HepG2 (cell line): ENCODE measurements around the gene TLN1. TPM values are rescaled to one million over a fixed set of nuclear protein-coding genes. Genes with fewer than 3 reads are reported as not detected.
A peak's percentile ranks its signal among the peaks of the same experiment; 100 is the strongest.

Experiments
- ATM ChIP-seq: fragments of 450-650 bp; IDR thresholded peaks from 2 replicates; pipeline ENCODE4 v1.7.1; 2017; ENCODE audit warnings: mild to moderate bottlenecking, borderline replicate concordance
- BCLAF1 ChIP-seq: fragments of 450-650 bp; IDR thresholded peaks from 2 replicates; pipeline ENCODE4 v1.6.1; 2017; ENCODE audit warnings: mild to moderate bottlenecking
- HNRNPUL1 ChIP-seq: fragments of 200-400 bp; formaldehyde crosslinking; IDR thresholded peaks from 2 replicates; pipeline ENCODE4 v1.6.1; 2017; ENCODE audit warnings: low read depth, mild to moderate bottlenecking, low read length, moderate library complexity
- MBD4 ChIP-seq: IDR thresholded peaks from 2 replicates; pipeline ENCODE4 v1.6.1; 2012; ENCODE audit warnings: low read length, inconsistent platforms, borderline replicate concordance
- PAXIP1 ChIP-seq: sonication (generic); formaldehyde crosslinking; conservative IDR thresholded peaks from 2 replicates; pipeline ENCODE4 v1.4.0; 2020; ENCODE audit warnings: mild to moderate bottlenecking, missing genetic modification reagents, moderate library complexity
- POGK ChIP-seq: sonication (generic); formaldehyde crosslinking; conservative IDR thresholded peaks from 2 replicates; pipeline ENCODE4 v1.8.0; 2022; ENCODE audit warnings: mild to moderate bottlenecking, moderate library complexity, missing genetic modification reagents
- SKI ChIP-seq: fragments of 450-650 bp; IDR thresholded peaks from one replicate; pipeline ENCODE4 v1.6.1; 2018; ENCODE audit warnings: mild to moderate bottlenecking; ENCODE audit not compliant: partially characterized antibody
- SMARCC2 ChIP-seq: fragments of 450-650 bp; IDR thresholded peaks from 2 replicates; pipeline ENCODE4 v1.6.1; 2017; ENCODE audit warnings: antibody characterized with exemption, mild to moderate bottlenecking
- SNAPC2 ChIP-seq: sonication (generic); formaldehyde crosslinking; IDR thresholded peaks from 2 replicates; pipeline ENCODE4 v1.8.1; 2022; ENCODE audit warnings: mild to moderate bottlenecking, missing genetic modification reagents
- TBP ChIP-seq: sonication (generic); formaldehyde crosslinking; IDR thresholded peaks from 2 replicates; pipeline ENCODE4 v1.5.0; 2020; ENCODE audit warnings: missing genetic modification reagents
- WIZ ChIP-seq: sonication (generic); formaldehyde crosslinking; IDR thresholded peaks from 2 replicates; pipeline ENCODE4 v1.5.1; 2020; ENCODE audit warnings: mild to moderate bottlenecking, missing genetic modification reagents
- ZBTB21 ChIP-seq: sonication (generic); formaldehyde crosslinking; IDR thresholded peaks from 2 replicates; pipeline ENCODE4 v1.4.0; 2020; ENCODE audit warnings: missing genetic modification reagents
- ZFP36L1 ChIP-seq: sonication (generic); formaldehyde crosslinking; IDR thresholded peaks from 2 replicates; pipeline ENCODE4 v1.8.0; 2022; ENCODE audit warnings: mild to moderate bottlenecking, missing genetic modification reagents, moderate library complexity
- ZNF24 ChIP-seq: fragments of 450-650 bp; IDR thresholded peaks from 2 replicates; pipeline ENCODE4 v1.6.1; 2017; ENCODE audit warnings: antibody characterized with exemption, mild to moderate bottlenecking
- ZNF292 ChIP-seq: sonication (generic); formaldehyde crosslinking; IDR thresholded peaks from 2 replicates; pipeline ENCODE4 v1.8.1; 2022; ENCODE audit warnings: mild to moderate bottlenecking, low read depth, missing genetic modification reagents, borderline replicate concordance
- polyA plus RNA-seq, 8 experiments: library from polyadenylated mRNA; depleted of rRNA in 3 of 8; stranded (reverse) in 7 of 8; unstranded in 1 of 8; fragments of >200 nt; fragmentation: Illumina TruSeq in 4 of 8; extraction: Trizol in 4 of 8; gene quantifications; 2 replicates each; pipeline versions ENCODE4 v1.2.1 to v1.2.3, GENCODE V29; 2011 to 2016; ENCODE audit warnings: low read depth in 4 of 8, missing spikeins in 1 of 8, mixed read lengths in 1 of 8; ENCODE audit not compliant: insufficient read depth in 1 of 8
- total RNA-seq, 5 experiments: library from RNA; depleted of rRNA; stranded (reverse); fragments of >200 nt; fragmentation: Illumina TruSeq; extraction: Trizol; gene quantifications; 2 replicates each; pipeline ENCODE4 v1.2.3, GENCODE V29; 2016; ENCODE audit warnings: low read depth in 1 of 5
- TF ChIP-seq, protein P1 (sequence below): sonication (generic); formaldehyde crosslinking; IDR thresholded peaks from 2 replicates; pipeline ENCODE4 v1.9.0; 2022; ENCODE audit warnings: low read depth, missing genetic modification reagents
- TF ChIP-seq, protein P2 (sequence below): sonication (generic); formaldehyde crosslinking; IDR thresholded peaks from 2 replicates; pipeline ENCODE4 v1.8.0; 2022; ENCODE audit warnings: mild to moderate bottlenecking, missing genetic modification reagents, borderline replicate concordance

TLN1 gene
- total and polyA plus RNA-seq, 2 of the 13 experiments (the other 11 are each of a cell fraction or from before 2014, with no cell fraction given), result 35.2 to 51.8 TPM

DNA sequence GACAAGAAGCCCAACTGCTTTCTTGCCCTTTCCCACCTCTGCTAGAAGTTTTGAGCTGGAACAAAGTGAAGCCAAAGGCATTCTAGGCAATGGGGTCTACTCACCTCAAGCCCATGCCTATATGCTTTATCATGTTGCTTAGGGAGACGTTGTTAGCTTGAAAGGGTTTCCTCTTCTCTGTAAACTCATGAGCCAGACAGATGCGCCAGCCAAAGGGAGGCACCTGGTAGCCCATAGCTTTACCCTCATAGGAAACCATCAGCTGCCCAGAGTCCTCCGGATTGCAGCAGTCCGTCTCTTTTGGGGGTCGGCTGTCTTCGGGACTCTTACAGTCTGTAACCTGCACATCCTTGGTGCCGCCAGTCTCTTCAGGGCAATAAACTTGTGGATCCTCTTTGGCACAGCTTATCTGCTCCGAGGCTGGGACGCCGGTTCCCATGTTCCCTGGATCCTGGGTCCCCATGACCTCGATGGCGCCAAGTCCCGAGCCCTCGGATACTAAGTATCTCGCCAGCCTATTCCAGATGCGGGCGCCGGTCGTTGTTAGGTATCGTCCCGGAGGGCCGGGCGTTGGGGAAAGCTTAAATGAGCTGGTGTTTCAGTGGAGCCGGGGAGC lies 16.4 kb upstream of the TLN1 start (continued):
- TF ChIP-seq, protein P1, sequence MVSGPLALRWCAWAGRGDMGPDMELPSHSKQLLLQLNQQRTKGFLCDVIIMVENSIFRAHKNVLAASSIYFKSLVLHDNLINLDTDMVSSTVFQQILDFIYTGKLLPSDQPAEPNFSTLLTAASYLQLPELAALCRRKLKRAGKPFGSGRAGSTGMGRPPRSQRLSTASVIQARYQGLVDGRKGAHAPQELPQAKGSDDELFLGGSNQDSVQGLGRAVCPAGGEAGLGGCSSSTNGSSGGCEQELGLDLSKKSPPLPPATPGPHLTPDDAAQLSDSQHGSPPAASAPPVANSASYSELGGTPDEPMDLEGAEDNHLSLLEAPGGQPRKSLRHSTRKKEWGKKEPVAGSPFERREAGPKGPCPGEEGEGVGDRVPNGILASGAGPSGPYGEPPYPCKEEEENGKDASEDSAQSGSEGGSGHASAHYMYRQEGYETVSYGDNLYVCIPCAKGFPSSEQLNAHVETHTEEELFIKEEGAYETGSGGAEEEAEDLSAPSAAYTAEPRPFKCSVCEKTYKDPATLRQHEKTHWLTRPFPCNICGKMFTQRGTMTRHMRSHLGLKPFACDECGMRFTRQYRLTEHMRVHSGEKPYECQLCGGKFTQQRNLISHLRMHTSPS (CRISPR knock-in tag), result no peak
- no peak for TF ChIP-seq SMARCC2
- TF ChIP-seq BCLAF1, result no peak
- TF ChIP-seq SKI, result no peak
- no peak for TF ChIP-seq ZNF24
- 0 out of 2 replicates have a peak, but pooled peaks have one; percentile 24 for TF ChIP-seq POGK (CRISPR knock-in tag)
- TF ChIP-seq ZNF292 (CRISPR knock-in tag), result no peak
- TF ChIP-seq MBD4, result no peak
- TF ChIP-seq HNRNPUL1, result no peak
- TF ChIP-seq, protein P2, sequence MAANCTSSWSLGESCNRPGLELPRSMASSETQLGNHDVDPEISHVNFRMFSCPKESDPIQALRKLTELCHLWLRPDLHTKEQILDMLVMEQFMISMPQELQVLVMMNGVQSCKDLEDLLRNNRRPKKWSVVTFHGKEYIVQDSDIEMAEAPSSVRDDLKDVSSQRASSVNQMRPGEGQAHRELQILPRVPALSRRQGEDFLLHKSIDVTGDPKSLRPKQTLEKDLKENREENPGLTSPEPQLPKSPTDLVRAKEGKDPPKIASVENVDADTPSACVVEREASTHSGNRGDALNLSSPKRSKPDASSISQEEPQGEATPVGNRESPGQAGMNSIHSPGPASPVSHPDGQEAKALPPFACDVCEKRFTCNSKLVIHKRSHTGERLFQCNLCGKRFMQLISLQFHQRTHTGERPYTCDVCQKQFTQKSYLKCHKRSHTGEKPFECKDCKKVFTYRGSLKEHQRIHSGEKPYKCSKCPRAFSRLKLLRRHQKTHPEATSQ (CRISPR knock-in tag), result no peak
- no peak for TF ChIP-seq ZBTB21
- no peak for TF ChIP-seq ZFP36L1 (CRISPR knock-in tag)
- no peak for TF ChIP-seq TBP (CRISPR knock-in tag)
- TF ChIP-seq ATM, result no peak
- no peak for TF ChIP-seq WIZ (CRISPR knock-in tag)
- 0 out of 2 replicates have a peak, but pooled peaks have one; percentile 10 for TF ChIP-seq PAXIP1 (CRISPR knock-in tag)
- 0 out of 2 replicates have a peak, but pooled peaks have one; percentile 6 for TF ChIP-seq SNAPC2 (CRISPR knock-in tag)
